ENCODE data around the gene UGT1A5. TPM values are rescaled to one million over a fixed set of nuclear protein-coding genes. Genes with fewer than 3 reads are reported as not detected.
A peak's percentile ranks its signal among the peaks of the same experiment; 100 is the strongest.

The UGT1A5 gene
- total and polyA plus RNA-seq, 2 of the 13 experiments (the other 11 are each of a cell fraction or from before 2014, with no cell fraction given): not detected

GRCh38 chr2:233756429-233757081 is 43.8 kb downstream of the UGT1A5 start (continued):
- TF ChIP-seq ZNF407 (CRISPR knock-in tag; IDR thresholded peaks at IDR 0.05; ENCODE audit: not compliant biosample characterization) (no peak), DNMT3B (CRISPR knock-in tag; conservative IDR thresholded peaks at IDR 0.05) (0 out of 2 replicates have a peak, but pooled peaks have one; percentile 90), ZNF281 (CRISPR knock-in tag; IDR thresholded peaks at IDR 0.05; ENCODE audit: borderline replicate concordance) (peak; percentile 70; the same call in 1 of the 2 replicates), ZNF879 (CRISPR knock-in tag; IDR thresholded peaks at IDR 0.05) (no peak), GABPA (IDR thresholded peaks at IDR 0.05; ENCODE audit: low read depth, low read length) (no peak), GABPA (CRISPR knock-in tag; IDR thresholded peaks at IDR 0.05; ENCODE audit: low read depth) (peak; percentile 60; the same call in 1 of the 2 replicates), ATM (IDR thresholded peaks at IDR 0.05; ENCODE audit: borderline replicate concordance) (peak; percentile 87; the same call in 1 of the 2 replicates), ZNF160 (CRISPR knock-in tag; IDR thresholded peaks at IDR 0.05) (peak; percentile 85; the same call in 1 of the 2 replicates), KDM5B (CRISPR knock-in tag; IDR thresholded peaks at IDR 0.05; ENCODE audit: borderline replicate concordance) (no peak), ZMYM2 (CRISPR knock-in tag; IDR thresholded peaks at IDR 0.05) (no peak), HNRNPL (IDR thresholded peaks at IDR 0.05; ENCODE audit: low read depth, low read length) (no peak), ESRRA (CRISPR knock-in tag; IDR thresholded peaks at IDR 0.05; ENCODE audit: low read depth) (peak; percentile 87), KAT8 (CRISPR knock-in tag; IDR thresholded peaks at IDR 0.05) (peak; percentile 73), HOXA7 (CRISPR knock-in tag; IDR thresholded peaks at IDR 0.05) (0 out of 2 replicates have a peak, but pooled peaks have one; percentile 68), ZBTB8A (CRISPR knock-in tag; IDR thresholded peaks at IDR 0.05; ENCODE audit: borderline replicate concordance, low read depth) (no peak), HOMEZ (CRISPR knock-in tag; IDR thresholded peaks at IDR 0.05; ENCODE audit: low read depth) (peak; percentile 81; the same call in 1 of the 2 replicates), MLX (CRISPR knock-in tag; IDR thresholded peaks at IDR 0.05) (peak; percentile 87; the same call in 1 of the 2 replicates)

Data from HepG2 (cell line).